Spleen (tissue), 11 donors: ENCODE measurements around the gene BCAS4. TPM values are rescaled to one million over a fixed set of nuclear protein-coding genes. Genes with fewer than 3 reads are reported as not detected.
A peak's percentile ranks its signal among the peaks of the same experiment; 100 is the strongest.

ENCODE experiments used
- DNase-seq: peaks from one replicate; pipeline ENCODE4 v3.0.0-alpha.2; 2020
- H3K27ac ChIP-seq, 8 donors: fragments of 200-600 bp; sonication (generic) in 7 of 8; 1 replicate in 4 of 8; 2 replicates in 4 of 8; pipeline versions ENCODE4 v1.5.0 to v1.8.0; 2016 to 2021; ENCODE audit warnings: inconsistent platforms in 4 of 8, mild to moderate bottlenecking in 4 of 8, moderate library complexity in 1 of 8
- H3K27me3 ChIP-seq, 7 donors: fragments of 200-600 bp; sonication (generic) in 6 of 7; replicated peaks in 1 of 7; 1 replicate in 4 of 7; 2 replicates in 3 of 7; pipeline versions ENCODE4 v1.5.0 to v1.8.0; 2016 to 2021; ENCODE audit warnings: inconsistent platforms in 3 of 7, mild to moderate bottlenecking in 1 of 7
- H3K36me3 ChIP-seq, 6 donors: fragments of 200-600 bp; sonication (generic) in 5 of 6; 1 replicate in 4 of 6; 2 replicates in 2 of 6; pipeline versions ENCODE4 v1.5.0 to v1.8.0; 2016 to 2021; ENCODE audit warnings: inconsistent platforms in 2 of 6
- H3K4me1 ChIP-seq, 6 donors: fragments of 200-600 bp; sonication (generic) in 5 of 6; 1 replicate in 3 of 6; 2 replicates in 3 of 6; pipeline versions ENCODE4 v1.5.0 to v1.8.0; 2016 to 2021; ENCODE audit warnings: inconsistent platforms in 3 of 6
- H3K4me3 ChIP-seq, 8 donors: fragments of 200-600 bp; sonication (generic) in 7 of 8; 1 replicate in 4 of 8; 2 replicates in 4 of 8; pipeline versions ENCODE4 v1.5.0 to v1.8.0; 2016 to 2021; ENCODE audit warnings: inconsistent platforms in 4 of 8, mild to moderate bottlenecking in 4 of 8, moderate library complexity in 2 of 8
- H3K9me3 ChIP-seq, 8 donors: fragments of 200-600 bp; sonication (generic) in 7 of 8; 1 replicate in 4 of 8; 2 replicates in 4 of 8; pipeline versions ENCODE4 v1.5.0 to v1.8.0; 2016 to 2021; ENCODE audit warnings: inconsistent platforms in 4 of 8
- POLR2A ChIP-seq, 3 donors: fragments of 450-650 bp; IDR thresholded peaks; one replicate each; pipeline ENCODE4 v1.5.1; 2017; ENCODE audit warnings: antibody characterized with exemption in 3 of 3, mild to moderate bottlenecking in 1 of 3
- POLR2AphosphoS5 ChIP-seq, 3 donors: sonication (generic); formaldehyde crosslinking; IDR thresholded peaks; one replicate each; pipeline ENCODE4 v1.5.1; 2017; ENCODE audit warnings: antibody characterized with exemption in 3 of 3
- WGBS, 5 donors: extraction: QIAGEN DNeasy Blood & Tissue Kit in 3 of 5; methylation state at CpG; one replicate each; pipeline versions ENCODE4 v1.1.5 to v1.1.7; 2013 to 2018; 5-methylcytosine and 5-hydroxymethylcytosine counted together
- intact Hi-C: fragments of 100-400 bp; cut with DNase I; formaldehyde crosslinking; loops from one replicate; pipeline ENCODE4 v1.15.0; 2023; ENCODE audit warnings: low total_unique reads
- polyA plus RNA-seq, 3 donors: library from polyadenylated mRNA; stranded (reverse); fragments of 200-250 nt; gene quantifications; one replicate each; pipeline ENCODE4 v1.2.1, GENCODE V29; 2013
- total RNA-seq, 7 donors: library from RNA; depleted of rRNA in 3 of 7; stranded (reverse); fragments of >200 nt in 3 of 7; fragmentation: NEBNext Ultra II Directional in 4 of 7; extraction: Animal tissue kit (Norgen Biotek cat#: 25700) in 4 of 7; gene quantifications; one replicate each; pipeline versions ENCODE4 v1.1.0 to v1.2.1, GENCODE V29; 2016 to 2021
- TF ChIP-seq, protein P1 (sequence below), 11 experiments: fragments of 200-600 bp in 7 of 11; fragments of 450-650 bp in 4 of 11; sonication (generic) in 4 of 11; IDR thresholded peaks in 8 of 11; conservative IDR thresholded peaks in 3 of 11; 1 replicate in 7 of 11; 2 replicates in 4 of 11; pipeline versions ENCODE4 v1.4.0 to v1.8.0; 2016 to 2021; ENCODE audit warnings: antibody characterized with exemption in 11 of 11, inconsistent platforms in 4 of 11, mild to moderate bottlenecking in 1 of 11
- donor health status: healthy with polysubstance abuse.
- donor health status: DM: no; HTN: no; CAD: no; lungs with moderate emphysema.
- donor health status: DM: no; HTN: no; CAD: no.
- donor health status: Bipolar disorder and iron deficiency.
- donor health status: healthy.
- donor health status: DM: no; HTN: no; CAD: no.
- donor health status: DM: yes; HTN: yes; CAD: no.

Gene BCAS4
- total and polyA plus RNA-seq, 10 donors: 11.8 to 33.3 (median 19.7) TPM

DNA sequence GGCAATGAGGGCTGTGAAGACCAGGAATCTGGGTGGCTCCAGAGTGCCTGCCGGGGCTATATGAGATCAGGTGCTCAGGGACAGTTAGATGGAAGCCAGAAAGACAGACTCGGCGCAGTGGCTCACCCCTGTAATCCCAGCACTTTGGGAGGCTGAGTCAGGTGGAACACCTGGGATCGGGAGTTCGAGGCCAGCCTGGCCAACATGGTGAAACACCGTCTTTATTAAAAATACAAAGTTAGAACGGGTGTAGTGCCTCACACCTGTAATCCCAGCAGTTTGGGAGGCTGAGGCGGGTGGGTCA, 43.4 kb downstream of the BCAS4 start:
- H3K27ac ChIP-seq: no peak overlapping the region
- H3K9me3 ChIP-seq: no peaks in the 10 kb centered on the region
- H3K4me3 ChIP-seq: no peak overlapping the region
- peaks cover 0 to 16% (median 6%) of the 10 kb centered on the region in 6 donors for H3K4me1 ChIP-seq
- no peaks in the 10 kb centered on the region for H3K27me3 ChIP-seq
- TF ChIP-seq, protein P1, sequence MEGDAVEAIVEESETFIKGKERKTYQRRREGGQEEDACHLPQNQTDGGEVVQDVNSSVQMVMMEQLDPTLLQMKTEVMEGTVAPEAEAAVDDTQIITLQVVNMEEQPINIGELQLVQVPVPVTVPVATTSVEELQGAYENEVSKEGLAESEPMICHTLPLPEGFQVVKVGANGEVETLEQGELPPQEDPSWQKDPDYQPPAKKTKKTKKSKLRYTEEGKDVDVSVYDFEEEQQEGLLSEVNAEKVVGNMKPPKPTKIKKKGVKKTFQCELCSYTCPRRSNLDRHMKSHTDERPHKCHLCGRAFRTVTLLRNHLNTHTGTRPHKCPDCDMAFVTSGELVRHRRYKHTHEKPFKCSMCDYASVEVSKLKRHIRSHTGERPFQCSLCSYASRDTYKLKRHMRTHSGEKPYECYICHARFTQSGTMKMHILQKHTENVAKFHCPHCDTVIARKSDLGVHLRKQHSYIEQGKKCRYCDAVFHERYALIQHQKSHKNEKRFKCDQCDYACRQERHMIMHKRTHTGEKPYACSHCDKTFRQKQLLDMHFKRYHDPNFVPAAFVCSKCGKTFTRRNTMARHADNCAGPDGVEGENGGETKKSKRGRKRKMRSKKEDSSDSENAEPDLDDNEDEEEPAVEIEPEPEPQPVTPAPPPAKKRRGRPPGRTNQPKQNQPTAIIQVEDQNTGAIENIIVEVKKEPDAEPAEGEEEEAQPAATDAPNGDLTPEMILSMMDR (IDR thresholded peaks at IDR 0.05 in 8 of 11, conservative IDR thresholded peaks at IDR 0.05 in 3 of 11): no peak
- no peak for TF ChIP-seq POLR2A (IDR thresholded peaks at IDR 0.05)
- no peak for TF ChIP-seq POLR2AphosphoS5 (IDR thresholded peaks at IDR 0.05)
- DNase-seq: no peak
- intact Hi-C loops: no loop called here
- 94 to 98% (median 95%) methylated on average over 8 of the region's 8 CpGs for WGBS, 5 donors
- peaks cover 0 to 67% (median 5%) of the 10 kb centered on the region in 6 donors for H3K36me3 ChIP-seq

DNA sequence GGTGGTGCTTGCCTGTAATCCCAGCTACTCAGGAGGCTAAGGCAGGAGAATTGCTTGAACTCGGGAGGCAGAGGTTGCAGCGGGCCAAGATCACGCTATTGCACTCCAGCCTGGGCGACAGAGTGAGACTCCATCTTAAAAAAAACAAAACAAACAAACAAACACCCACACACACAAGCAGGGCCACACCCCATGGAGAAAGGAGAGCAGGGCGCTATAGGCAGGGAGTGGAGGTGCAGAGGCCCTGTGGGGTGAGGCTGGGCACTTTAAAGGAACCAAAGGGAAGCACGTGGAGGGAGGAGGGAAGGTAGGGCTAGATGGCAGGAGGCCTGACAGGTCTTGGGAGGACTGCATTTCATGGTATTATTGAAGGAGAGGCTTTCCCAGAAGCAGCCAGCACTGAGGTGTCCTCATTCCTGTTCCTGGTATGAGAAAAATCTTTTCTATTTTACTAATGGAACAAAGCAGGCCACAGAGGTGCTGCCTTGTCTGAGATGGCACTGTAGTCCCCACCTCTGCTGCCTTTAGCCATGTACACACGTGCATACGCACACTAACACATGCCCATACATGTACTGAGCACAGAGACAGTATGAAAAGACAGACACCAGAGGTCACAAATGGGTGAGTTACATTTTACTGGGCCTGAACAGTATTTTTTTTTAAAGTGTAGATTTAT, 44.0 kb downstream of the BCAS4 start:
- no peaks in the 10 kb centered on the region for H3K9me3 ChIP-seq
- no peak for TF ChIP-seq POLR2A (IDR thresholded peaks at IDR 0.05)
- TF ChIP-seq, protein P1 (IDR thresholded peaks at IDR 0.05 in 8 of 11, conservative IDR thresholded peaks at IDR 0.05 in 3 of 11): no peak
- no peak for TF ChIP-seq POLR2AphosphoS5 (IDR thresholded peaks at IDR 0.05)
- WGBS, 5 donors: 88 to 95% (median 91%) methylated on average over 8 of the region's 8 CpGs
- DNase-seq: no peak
- no peak overlapping the region for H3K27ac ChIP-seq
- H3K4me1 ChIP-seq: peaks cover 0 to 22% (median 7%) of the 10 kb centered on the region in 6 donors
- H3K4me3 ChIP-seq: no peak overlapping the region
- no peaks in the 10 kb centered on the region for H3K27me3 ChIP-seq
- H3K36me3 ChIP-seq: peaks cover 0 to 67% (median 3%) of the 10 kb centered on the region in 6 donors
- intact Hi-C loops: no loop called here

DNA sequence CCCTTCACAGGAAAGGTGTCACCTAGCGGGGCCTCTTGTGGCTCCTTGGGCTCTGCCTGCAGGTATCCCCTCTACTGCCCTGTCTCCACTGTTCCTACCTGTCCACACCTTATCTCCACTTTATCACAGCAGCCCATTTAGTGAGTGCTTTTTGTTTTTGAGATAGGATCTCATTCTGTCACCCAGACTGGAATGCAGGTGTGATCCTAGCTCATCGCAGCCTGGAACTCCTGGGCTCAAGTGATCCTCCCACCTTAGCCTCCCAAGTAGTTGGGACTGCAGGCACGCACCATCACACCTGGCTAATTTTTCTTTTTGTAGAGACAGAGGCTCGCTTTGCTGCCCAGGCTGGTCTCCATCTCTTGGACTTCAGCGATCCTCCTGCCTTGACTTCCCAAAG, 48.0 kb downstream of the BCAS4 start:
- intact Hi-C loops: no loop called here
- Histone ChIP-seq H3K4me3 (no peak overlapping the region), H3K27me3 (no peaks in the 10 kb centered on the region), H3K4me1 (peaks cover 0 to 31% (median 5%) of the 10 kb centered on the region in 6 donors), H3K9me3 (no peaks in the 10 kb centered on the region), H3K36me3 (peaks cover 0 to 57% (median 3%) of the 10 kb centered on the region in 6 donors), H3K27ac (peak overlapping the region in 1 of 8 donors; percentile 16)
- TF ChIP-seq, protein P1 (IDR thresholded peaks at IDR 0.05 in 8 of 11, conservative IDR thresholded peaks at IDR 0.05 in 3 of 11): no peak
- no peak for TF ChIP-seq POLR2AphosphoS5 (IDR thresholded peaks at IDR 0.05)
- WGBS, 5 donors: 86 to 94% (median 92%) methylated on average over 5 of the region's 5 CpGs
- DNase-seq: no peak

DNA sequence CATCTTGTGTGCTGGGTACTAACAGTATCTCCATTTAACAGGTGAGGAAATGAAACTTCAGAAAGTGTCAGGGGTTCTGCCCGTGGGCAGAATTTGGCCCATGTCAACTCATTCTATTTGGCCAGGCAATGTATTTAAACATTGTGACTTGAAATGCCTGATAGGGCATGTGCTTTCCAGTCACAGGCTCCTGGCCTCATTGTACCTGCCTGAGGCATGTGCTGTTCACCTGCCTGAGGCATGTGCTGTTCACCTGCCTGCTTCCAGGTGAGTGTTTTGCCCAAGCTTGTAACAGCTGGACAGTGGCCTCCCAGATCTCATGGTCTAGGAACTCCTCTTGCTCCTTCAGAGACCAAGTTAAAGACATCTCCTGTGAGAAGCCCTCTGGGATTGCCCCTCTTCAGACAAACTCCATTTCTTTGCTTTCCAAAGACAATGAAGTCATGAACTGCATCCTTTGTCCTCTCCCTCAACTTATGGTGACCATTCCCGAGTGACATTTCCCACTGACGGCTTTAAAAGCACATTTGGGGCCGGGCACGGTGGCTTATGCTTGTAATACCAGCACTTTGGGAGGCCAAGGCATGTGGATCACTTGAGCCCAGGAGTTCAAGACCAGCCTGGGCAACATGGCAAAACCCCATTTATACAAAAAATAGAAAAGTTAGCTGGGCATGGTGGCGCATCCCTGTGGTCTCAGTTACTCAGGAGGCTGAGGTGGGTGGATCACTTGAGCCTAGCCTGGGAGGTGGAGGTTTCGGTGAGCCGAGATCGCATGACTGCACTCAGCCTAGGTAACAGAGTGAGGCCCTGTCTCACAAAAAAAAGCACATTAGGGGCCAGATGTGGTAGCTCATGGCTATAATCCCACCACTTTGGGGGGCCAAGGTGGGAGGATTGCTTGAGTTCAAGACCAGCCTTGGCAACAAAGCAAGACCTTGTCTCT, 48.7 kb downstream of the BCAS4 start:
- TF ChIP-seq POLR2A (IDR thresholded peaks at IDR 0.05) (no peak), POLR2AphosphoS5 (IDR thresholded peaks at IDR 0.05) (no peak)
- TF ChIP-seq, protein P1 (IDR thresholded peaks at IDR 0.05 in 8 of 11, conservative IDR thresholded peaks at IDR 0.05 in 3 of 11): no peak
- Histone ChIP-seq H3K27ac (peak overlapping the region in 2 of 8 donors; percentile 16 to 22), H3K27me3 (no peaks in the 10 kb centered on the region), H3K4me3 (no peak overlapping the region), H3K9me3 (no peaks in the 10 kb centered on the region), H3K4me1 (peaks cover 0 to 34% (median 9%) of the 10 kb centered on the region in 6 donors), H3K36me3 (peaks cover 0 to 55% (median 3%) of the 10 kb centered on the region in 6 donors)
- intact Hi-C loops: no loop called here
- DNase-seq: no peak
- WGBS, 5 donors: 75 to 87% (median 86%) methylated on average over 9 of the region's 9 CpGs
